GM19452 (cell line): Measurements from ENCODE around the gene FBXO15.
A peak's percentile ranks its signal among the peaks of the same experiment; 100 is the strongest.

Experiments used
- ATAC-seq: cut with Tn5 transposase; IDR thresholded peaks from one replicate; pipeline ENCODE4 v1.9.1; 2021; ENCODE audit not compliant: unreplicated experiment

FBXO15 gene

DNA sequence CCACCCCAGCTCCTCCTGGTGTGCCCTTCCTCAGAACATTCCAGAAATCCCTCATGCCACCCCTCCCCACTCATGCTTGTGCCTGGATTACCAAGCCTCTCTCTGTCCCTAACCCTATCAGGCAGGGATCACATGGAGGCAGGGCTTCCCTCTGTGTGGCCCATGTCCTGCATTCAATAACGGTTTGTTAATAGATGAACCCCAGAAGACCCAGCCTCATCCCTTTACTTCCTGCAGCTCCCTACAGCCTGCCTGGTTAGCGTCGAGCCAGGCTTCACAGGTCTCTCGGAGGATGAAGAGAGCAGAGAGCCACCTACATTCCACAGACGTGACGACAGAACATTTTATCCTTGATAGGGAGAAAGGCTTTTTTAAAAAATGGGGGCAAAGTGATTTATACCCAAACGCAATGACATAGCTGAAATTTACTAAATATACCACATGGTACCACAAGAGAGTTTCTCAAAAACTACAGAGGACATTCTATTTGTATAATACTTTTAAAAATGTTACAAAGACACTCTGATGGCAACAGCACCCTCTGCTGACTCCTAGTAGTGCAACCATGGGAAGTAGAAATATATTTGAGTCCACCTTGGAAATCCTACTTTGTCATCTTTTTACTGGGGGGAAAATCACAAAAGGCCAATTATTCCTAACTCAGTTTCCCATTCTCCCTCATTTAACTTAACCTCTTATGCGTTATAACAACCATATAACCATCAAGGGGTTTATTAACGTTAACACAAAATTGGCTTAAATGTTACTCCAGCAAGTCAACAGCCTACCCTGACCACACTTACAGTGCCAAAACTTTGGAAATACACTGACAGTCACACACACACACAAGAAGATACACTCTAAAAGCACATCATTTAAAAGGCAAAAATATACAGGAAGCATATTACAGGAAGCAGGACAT lies 30.7 kb downstream of the FBXO15 start:
- ATAC-seq = no peak

GRCh38 chr18:74115046-74115445 lies 32.6 kb downstream of the FBXO15 start:
- no peak for ATAC-seq

- ATAC-seq = no peak
Measured at GRCh38 chr18:74114116-74114515, 33.5 kb downstream of the FBXO15 start.

- no peak for ATAC-seq
Measured at GRCh38 chr18:74113711-74114110, 33.9 kb downstream of the FBXO15 start.

GRCh38 chr18:74110976-74111375 lies 36.7 kb downstream of the FBXO15 start:
- no peak for ATAC-seq

GRCh38 chr18:74110149-74110548 lies 37.5 kb downstream of the FBXO15 start:
- ATAC-seq = no peak

GRCh38 chr18:74108460-74108859 lies 39.2 kb downstream of the FBXO15 start:
- no peak for ATAC-seq

DNA sequence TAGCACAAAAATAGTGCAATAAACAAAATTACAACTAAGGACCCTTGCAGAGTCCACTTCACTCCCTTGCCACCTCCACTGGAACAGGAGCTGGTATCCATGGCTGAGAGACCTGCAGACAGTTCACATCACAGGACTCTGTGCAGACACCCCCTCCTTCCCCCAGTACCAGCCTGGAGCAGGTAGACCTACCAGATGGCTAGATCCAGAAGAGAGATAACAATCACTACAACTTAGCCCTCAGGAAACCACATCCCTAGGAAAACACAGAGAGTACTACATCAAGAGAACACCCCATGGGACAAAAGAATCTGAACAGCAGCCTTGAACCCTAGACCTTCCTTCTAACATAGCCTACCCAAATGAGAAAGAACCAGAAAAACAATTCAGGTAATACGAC lies 49.8 kb downstream of the FBXO15 start:
- ATAC-seq = no peak

DNA sequence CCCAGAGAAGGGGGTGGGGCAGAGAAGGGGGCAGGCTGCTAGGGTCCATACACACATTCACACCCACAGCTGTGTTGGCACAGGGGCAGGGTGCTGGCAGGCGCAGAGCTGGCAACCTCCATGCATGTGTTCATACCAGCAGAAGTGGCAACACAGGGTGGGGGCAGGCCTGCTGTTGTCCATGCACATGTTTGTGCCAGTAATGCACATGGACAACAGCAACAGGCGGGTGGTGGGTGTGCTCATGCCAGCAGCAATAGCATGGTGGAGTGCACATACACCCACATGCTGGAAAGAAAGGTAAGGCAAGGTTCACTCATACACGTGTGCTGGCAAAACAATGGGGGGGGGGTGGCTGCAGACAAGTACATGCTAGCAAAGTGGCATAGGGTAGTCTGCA lies 54.7 kb downstream of the FBXO15 start:
- ATAC-seq = no peak

GRCh38 chr18:74084184-74084855 lies 63.3 kb downstream of the FBXO15 start:
- no peak for ATAC-seq

GRCh38 chr18:74083557-74083952 lies 64.1 kb downstream of the FBXO15 start:
- no peak for ATAC-seq

DNA sequence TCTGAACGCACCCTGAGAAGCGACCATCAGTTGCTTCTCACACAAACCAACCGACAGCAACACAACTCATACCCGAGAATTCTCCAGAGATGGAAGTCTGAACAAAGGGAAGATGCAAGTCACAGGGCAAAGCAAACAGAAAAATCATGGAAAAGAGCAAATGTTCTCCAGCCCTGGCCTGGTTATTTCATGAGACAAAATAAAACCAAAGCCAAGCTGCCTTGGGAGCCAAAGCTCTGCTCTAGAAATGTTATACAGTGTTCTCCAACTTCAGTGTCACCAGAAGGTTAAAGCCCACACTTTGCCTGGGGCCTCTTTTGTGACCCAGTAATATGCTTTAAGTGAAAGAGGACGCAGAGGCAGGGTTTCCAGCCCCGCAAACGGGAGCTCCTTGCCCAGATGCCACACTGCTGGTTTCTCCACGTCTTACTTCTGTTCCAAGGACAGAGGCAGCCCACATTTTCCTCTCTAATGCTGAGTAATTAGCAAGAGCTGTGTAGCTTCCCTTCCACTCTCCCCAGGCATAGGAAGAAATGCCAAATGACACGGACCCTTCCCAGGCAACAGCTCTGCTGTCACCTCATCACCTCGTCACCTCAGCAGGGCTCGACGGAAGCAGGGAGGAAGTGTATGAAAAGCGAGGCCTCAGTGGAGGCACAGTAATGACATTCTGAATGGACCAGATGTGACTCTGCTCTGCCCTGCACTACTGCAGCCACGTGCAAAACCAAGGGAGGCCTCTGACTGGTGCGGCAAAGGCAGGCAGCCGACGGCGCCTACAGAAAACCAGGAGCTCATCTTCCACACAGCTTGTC lies 64.7 kb downstream of the FBXO15 start:
- peak; percentile 6 for ATAC-seq

DNA sequence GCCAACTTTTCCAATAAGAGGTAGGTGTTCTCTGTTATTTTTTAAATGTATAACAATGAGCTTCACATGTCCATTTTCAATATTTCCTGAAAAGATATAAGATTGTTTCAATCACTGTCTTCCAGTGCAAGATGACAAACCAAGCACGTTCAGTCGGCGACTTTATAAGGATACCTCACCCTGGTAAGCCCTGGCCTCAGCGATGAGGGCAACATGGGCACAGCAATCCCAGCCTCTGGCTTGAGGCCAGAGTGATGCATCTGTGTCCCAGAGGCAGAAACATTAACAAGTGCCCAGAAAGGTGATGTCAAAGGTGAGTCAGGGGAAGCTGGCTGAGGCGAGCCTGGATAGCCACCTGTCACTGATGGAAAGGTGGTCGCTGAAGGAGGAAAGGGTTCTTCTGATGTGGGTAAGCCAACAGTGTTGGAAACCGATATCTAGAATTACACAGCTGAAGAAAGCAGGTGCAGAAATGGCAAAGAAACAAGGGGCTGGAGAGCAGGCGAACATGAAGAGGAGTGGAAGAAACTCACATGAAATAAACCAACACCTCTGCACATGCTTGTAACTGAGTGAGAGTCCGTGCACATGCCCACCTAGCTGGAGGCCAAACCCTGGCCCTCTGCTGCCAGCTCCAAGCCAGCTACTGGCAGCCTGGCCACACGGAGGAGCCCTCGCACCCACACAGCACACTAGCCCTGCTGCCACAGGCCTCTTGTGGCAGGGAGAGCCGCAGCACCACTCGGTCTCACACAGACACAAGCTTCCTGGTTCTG lies 65.5 kb downstream of the FBXO15 start:
- peak; percentile 72 for ATAC-seq

DNA sequence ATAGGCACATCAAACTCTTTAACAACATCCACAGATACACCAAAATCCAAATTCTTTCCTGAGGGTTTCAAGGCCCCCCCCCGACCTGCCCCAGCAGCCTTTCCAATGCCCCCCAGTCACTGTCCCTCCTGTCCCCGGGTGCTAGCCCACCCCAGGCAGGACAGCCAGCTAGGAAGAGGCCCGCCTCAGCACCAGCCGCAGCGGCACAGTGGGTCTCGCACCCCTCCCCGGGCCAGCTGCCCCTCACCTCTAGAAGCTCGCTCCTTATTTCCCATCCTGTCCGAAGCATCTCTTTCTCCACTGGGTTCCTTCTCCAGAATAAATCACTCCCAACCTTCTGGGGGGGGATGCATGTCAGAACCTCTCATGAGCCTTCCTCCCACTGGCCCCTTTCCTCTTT lies 69.4 kb downstream of the FBXO15 start:
- ATAC-seq = no peak

GRCh38 chr18:74074668-74075564 lies 72.7 kb downstream of the FBXO15 start:
- ATAC-seq = no peak

DNA sequence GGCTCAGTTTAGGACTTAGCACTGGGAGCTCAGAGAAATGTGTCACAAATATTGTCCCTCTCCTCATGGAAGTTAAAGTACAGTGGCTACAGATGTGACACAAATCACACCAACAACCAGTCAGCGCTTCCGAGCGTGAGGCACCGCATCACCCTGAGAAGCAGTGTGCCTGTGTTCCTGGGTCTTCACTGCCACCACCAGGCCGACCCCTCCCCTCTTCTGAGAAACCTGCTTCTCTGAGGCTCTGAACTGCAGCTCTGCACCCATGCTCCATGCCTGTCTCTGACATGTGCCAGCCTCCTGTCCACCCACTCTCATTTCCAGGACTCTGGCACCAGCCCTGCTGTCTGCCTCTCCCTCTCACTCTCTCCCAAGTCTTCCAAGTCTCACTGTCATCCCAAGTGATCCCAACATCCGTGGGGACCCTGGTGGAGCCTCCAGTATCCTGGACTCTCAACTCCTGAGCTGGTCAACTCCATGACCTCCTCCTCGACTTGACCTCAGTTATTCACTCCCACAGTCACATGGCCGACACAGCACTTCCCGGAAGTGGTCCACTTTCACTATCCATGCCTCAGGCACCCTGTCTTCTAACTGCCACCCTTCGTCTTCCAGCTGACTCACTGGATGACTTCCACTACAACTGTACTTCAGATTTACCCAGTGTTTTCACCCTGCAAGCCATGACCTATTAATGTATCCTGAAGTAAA lies 73.5 kb downstream of the FBXO15 start:
- ATAC-seq = no peak

- no peak for ATAC-seq
Measured at GRCh38 chr18:74069178-74070050, 78.2 kb downstream of the FBXO15 start.

GRCh38 chr18:74068296-74068695 lies 79.3 kb downstream of the FBXO15 start:
- ATAC-seq = no peak
